ENCODE data around the gene NR1D1.

NR1D1 gene

DNA sequence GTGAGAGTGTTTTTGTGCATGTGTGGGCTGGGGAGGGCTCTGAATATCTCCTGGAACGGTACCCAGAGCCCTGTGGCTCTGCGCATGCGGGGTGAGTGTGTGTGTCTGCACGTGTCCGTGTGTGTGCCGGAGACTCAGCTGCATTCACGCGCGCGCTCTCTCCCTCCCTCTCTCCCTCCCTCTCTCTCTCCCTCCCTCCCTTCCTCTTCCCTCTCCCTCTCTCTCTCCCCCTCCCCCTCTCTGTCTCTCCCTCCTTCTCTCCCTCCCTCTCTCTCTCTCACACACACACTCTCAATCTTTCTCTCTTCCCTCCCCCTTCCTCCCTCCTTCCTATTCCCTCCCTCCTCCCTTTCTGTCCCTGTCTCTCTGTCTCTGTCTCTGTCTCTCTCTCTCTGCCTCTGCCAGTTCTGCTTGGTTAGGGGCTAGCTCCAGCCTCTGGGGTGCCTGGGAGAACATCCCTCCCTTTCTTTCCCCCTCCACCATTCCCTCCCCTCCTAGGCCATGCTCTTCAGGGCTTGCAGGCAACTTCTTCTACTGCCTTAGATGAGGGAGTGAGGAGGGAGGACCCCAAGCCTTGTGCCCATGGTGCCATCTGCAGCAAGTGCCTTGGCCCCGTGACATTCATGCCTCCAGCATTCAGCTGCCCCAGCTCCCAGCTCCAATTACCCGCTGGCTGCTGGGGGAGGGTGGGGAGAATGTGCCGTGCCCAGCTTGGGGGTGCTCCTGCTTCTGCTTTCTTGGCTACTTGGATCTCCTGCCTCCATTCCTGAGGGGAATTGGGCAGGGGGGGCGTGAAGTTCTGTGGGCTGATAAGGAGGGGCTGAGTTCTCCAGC, 31.3 kb downstream of the NR1D1 start:
- POLR2A ChIA-PET, result interaction anchor here (0.7 to 1.7 kb wide), 3 partner anchors 14 to 89 kb away, joined by 3 to 15 read pairs (median 3); partner anchors contain the start of genes MED24 and PSMD3
- DNase-seq (ENCODE audit: extremely low spot score), result peak; percentile 32

DNA sequence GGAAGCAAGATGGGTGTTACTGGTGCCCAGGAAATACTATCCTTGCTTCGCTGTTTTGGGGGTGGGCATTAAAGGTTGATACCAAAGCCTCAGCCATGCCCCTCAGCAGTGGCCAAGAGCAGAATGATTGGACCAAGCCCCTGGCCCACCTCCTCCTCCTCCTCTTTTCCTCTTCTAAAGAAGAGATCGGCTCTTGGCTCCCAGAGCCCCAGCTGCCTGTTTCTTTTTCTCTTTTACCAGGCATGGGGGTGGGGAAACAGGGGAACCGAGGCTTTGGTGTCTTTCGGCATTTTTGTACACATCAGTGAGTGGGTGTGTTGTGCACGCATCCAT, 31.8 kb downstream of the NR1D1 start:
- no peak for DNase-seq (ENCODE audit: extremely low spot score)
- CTCF ChIA-PET, result interaction anchor here (0.7 kb wide), 1 partner anchor 513 kb away, joined by 3 read pairs; no protein-coding TSS in a partner anchor
- TF ChIP-seq TARDBP (IDR thresholded peaks at IDR 0.05), result no peak
- TF ChIP-seq BHLHE40 (IDR thresholded peaks at IDR 0.05; ENCODE audit: borderline replicate concordance), result no peak
- no peak for TF ChIP-seq ELF4 (IDR thresholded peaks at IDR 0.05)
- TF ChIP-seq FOXA1 (IDR thresholded peaks at IDR 0.05), result no peak
- no peak for TF ChIP-seq SP1 (IDR thresholded peaks at IDR 0.05)
- no peak for TF ChIP-seq ZNF384 (IDR thresholded peaks at IDR 0.05)
- TF ChIP-seq ARNT (IDR thresholded peaks at IDR 0.05), result no peak
- TF ChIP-seq, protein P1, sequence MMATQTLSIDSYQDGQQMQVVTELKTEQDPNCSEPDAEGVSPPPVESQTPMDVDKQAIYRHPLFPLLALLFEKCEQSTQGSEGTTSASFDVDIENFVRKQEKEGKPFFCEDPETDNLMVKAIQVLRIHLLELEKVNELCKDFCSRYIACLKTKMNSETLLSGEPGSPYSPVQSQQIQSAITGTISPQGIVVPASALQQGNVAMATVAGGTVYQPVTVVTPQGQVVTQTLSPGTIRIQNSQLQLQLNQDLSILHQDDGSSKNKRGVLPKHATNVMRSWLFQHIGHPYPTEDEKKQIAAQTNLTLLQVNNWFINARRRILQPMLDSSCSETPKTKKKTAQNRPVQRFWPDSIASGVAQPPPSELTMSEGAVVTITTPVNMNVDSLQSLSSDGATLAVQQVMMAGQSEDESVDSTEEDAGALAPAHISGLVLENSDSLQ (IDR thresholded peaks at IDR 0.05), result no peak
- no peak for TF ChIP-seq NFRKB (IDR thresholded peaks at IDR 0.05)
- TF ChIP-seq FOXK2 (IDR thresholded peaks at IDR 0.05), result no peak
- POLR2A ChIA-PET, result interaction anchor here (1.5 to 1.7 kb wide), 2 partner anchors 14 to 88 kb away, joined by 3 to 15 read pairs; partner anchors contain the start of genes MED24 and PSMD3

More for the DNA sequence above, 31.3 kb downstream of the NR1D1 start:
- CTCF ChIA-PET, result interaction anchor here (0.7 to 1.2 kb wide), 3 partner anchors 17 to 512 kb away, joined by 3 to 4 read pairs (median 3); no protein-coding TSS in a partner anchor
- TF ChIP-seq FOXA1 (IDR thresholded peaks at IDR 0.05) (no peak), FOXM1 (IDR thresholded peaks at IDR 0.05; ENCODE audit: borderline replicate concordance) (no peak), SUZ12 (IDR thresholded peaks at IDR 0.05) (no peak), FOXK2 (IDR thresholded peaks at IDR 0.05) (no peak), HDGF (IDR thresholded peaks at IDR 0.05; ENCODE audit: borderline replicate concordance) (no peak), ELF4 (IDR thresholded peaks at IDR 0.05) (no peak), BHLHE40 (IDR thresholded peaks at IDR 0.05; ENCODE audit: borderline replicate concordance) (no peak), SP1 (IDR thresholded peaks at IDR 0.05) (no peak), ZNF384 (IDR thresholded peaks at IDR 0.05) (no peak)

DNA sequence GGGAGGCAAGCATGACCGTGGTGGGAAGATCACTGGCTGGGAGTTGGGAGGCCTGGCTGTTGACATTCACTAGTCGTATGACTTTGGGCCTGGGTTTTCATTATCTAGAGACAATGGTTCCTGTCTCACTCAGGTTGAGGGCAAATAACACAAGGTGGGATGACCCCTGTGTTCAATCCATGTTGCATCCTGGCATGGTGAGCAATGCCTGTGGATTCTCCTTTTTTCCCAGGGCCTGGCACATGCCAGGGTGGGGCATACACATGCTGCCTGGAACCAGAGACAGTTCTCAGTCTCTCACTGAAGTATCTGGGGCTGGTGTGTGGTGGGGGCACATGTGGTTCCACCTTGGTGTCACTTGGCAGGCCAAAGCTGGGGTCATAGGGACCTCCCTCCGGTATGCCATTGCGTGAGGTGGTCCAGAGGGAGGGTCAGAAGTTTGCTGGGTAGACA, 32.2 kb downstream of the NR1D1 start:
- no peak for TF ChIP-seq FOXM1 (IDR thresholded peaks at IDR 0.05; ENCODE audit: borderline replicate concordance)
- TF ChIP-seq, protein P1 (IDR thresholded peaks at IDR 0.05), result no peak
- no peak for TF ChIP-seq NFRKB (IDR thresholded peaks at IDR 0.05)
- TF ChIP-seq CTBP1 (IDR thresholded peaks at IDR 0.05; ENCODE audit: borderline replicate concordance), result no peak
- TF ChIP-seq L3MBTL2 (conservative IDR thresholded peaks at IDR 0.05), result no peak
- no peak for TF ChIP-seq SUZ12 (IDR thresholded peaks at IDR 0.05)
- no peak for TF ChIP-seq ZNF384 (IDR thresholded peaks at IDR 0.05)
- TF ChIP-seq ARNT (IDR thresholded peaks at IDR 0.05), result no peak
- TF ChIP-seq FOXA1 (IDR thresholded peaks at IDR 0.05), result no peak
- no peak for TF ChIP-seq BHLHE40 (IDR thresholded peaks at IDR 0.05; ENCODE audit: borderline replicate concordance)
- no peak for TF ChIP-seq HDGF (IDR thresholded peaks at IDR 0.05; ENCODE audit: borderline replicate concordance)
- TF ChIP-seq LEF1 (IDR thresholded peaks at IDR 0.05; ENCODE audit: borderline replicate concordance), result no peak
- TF ChIP-seq FOXK2 (IDR thresholded peaks at IDR 0.05), result no peak
- no peak for TF ChIP-seq ELF4 (IDR thresholded peaks at IDR 0.05)
- ChIA-PET CTCF (no interaction called here), POLR2A (interaction anchor here (1.5 to 5.9 kb wide), 3 partner anchors 13 to 88 kb away, joined by 3 to 51 read pairs (median 15); partner anchors contain the start of genes MED24 and PSMD3)
- DNase-seq (ENCODE audit: extremely low spot score), result no peak

DNA sequence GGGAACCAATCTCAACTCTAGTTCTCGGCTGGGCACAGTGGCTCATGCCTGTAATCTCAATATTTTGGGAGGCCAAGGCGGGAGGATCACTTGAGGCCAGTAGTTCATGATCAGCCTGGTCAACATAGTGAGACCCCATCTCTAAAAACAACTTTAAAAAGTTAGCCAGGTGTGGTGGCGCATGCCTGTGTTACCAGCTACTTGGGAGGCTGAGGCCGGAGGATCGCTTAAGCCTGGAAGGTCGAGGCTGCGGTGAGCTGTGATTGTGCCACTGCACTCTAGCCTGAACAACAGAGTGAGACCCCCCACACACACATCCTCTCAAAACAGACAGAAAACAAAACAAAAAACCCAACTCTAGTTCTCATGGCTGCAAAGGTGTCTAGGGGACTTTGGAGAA, 32.7 kb downstream of the NR1D1 start:
- TF ChIP-seq FOXA1 (IDR thresholded peaks at IDR 0.05) (no peak), SP1 (IDR thresholded peaks at IDR 0.05) (no peak), NFRKB (IDR thresholded peaks at IDR 0.05) (no peak), TARDBP (IDR thresholded peaks at IDR 0.05) (no peak)
- CTCF ChIA-PET, result interaction anchor here (4.3 kb wide), 1 partner anchor 8 kb away, joined by 45 read pairs; no protein-coding TSS in a partner anchor
- POLR2A ChIA-PET, result interaction anchor here (0.7 to 5.9 kb wide), 2 partner anchors 14 to 33 kb away, joined by 3 to 51 read pairs; partner anchors contain the start of genes MED24 and NR1D1
- no peak for DNase-seq (ENCODE audit: extremely low spot score)

DNA sequence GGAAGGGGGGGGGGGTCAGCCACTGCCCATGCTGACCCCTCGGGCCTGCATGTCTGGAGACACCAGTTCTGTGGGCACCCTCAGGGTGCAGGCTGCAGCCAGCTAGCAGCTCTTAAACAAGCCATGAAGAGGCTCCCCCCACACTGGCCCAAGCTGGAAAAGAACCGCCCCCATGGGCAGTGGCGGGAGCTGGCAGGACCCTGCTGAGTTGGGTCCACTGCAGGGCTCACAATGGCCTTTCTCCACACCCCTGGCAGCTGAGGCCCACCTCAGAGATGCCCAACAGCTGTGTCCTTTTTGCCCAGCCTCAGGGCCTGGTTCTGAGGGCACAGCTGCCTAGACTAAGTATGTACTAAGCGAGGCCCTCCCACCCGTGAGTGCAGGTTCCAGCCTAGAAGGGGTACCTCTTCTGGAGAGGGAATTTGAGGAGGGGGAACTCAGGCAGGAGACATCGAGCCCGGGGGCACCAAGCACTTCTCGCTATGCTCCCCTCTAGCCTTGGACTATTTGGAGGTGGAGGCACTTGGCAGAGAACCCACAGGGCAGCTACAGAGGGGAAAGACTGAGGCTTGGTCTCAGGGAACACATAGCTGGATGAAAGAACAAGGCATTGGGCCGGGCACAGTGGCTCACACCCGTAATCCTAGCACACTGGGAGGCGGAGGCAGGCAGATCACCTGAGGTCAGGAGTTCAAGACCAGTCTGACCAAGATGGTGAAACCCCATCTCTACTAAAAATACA, 34.4 kb downstream of the NR1D1 start:
- ChIA-PET POLR2A (interaction anchor here (0.8 to 5.9 kb wide), 6 partner anchors 7 to 35 kb away, joined by 3 to 51 read pairs (median 4); partner anchors contain the start of genes MED24 and NR1D1), CTCF (interaction anchor here (1.3 to 4.3 kb wide), 3 partner anchors 10 to 104 kb away, joined by 3 to 45 read pairs (median 4); no protein-coding TSS in a partner anchor)
- DNase-seq (ENCODE audit: extremely low spot score), result no peak
- TF ChIP-seq ELF4 (IDR thresholded peaks at IDR 0.05) (no peak), FOXK2 (IDR thresholded peaks at IDR 0.05) (no peak), BHLHE40 (IDR thresholded peaks at IDR 0.05; ENCODE audit: borderline replicate concordance) (no peak), ARNT (IDR thresholded peaks at IDR 0.05) (no peak), ZNF384 (IDR thresholded peaks at IDR 0.05) (no peak), FOXA1 (IDR thresholded peaks at IDR 0.05) (no peak), TARDBP (IDR thresholded peaks at IDR 0.05) (no peak), HDGF (IDR thresholded peaks at IDR 0.05; ENCODE audit: borderline replicate concordance) (no peak), NFRKB (IDR thresholded peaks at IDR 0.05) (no peak), CTBP1 (IDR thresholded peaks at IDR 0.05; ENCODE audit: borderline replicate concordance) (no peak), SP1 (IDR thresholded peaks at IDR 0.05) (no peak), SUZ12 (IDR thresholded peaks at IDR 0.05) (no peak), FOXM1 (IDR thresholded peaks at IDR 0.05; ENCODE audit: borderline replicate concordance) (no peak), LEF1 (IDR thresholded peaks at IDR 0.05; ENCODE audit: borderline replicate concordance) (no peak), L3MBTL2 (conservative IDR thresholded peaks at IDR 0.05) (no peak)
- TF ChIP-seq, protein P1 (IDR thresholded peaks at IDR 0.05), result no peak
